Progenitor cell of endocrine pancreas (in vitro differentiated cells): ENCODE measurements around the gene MAP4K4. TPM values are rescaled to one million over a fixed set of nuclear protein-coding genes. Genes with fewer than 3 reads are reported as not detected.

Source experiments
- DNase-seq: peaks from one replicate; pipeline ENCODE4 v3.0.0; 2021; ENCODE audit warnings: low spot score; ENCODE audit not compliant: unreplicated experiment
- H3K27ac Mint-ChIP-seq: 2 replicates; pipeline ENCODE4 v1.8.0; 2021; ENCODE audit warnings: mild to moderate bottlenecking, moderate library complexity, mixed read lengths
- H3K27me3 Mint-ChIP-seq: 2 replicates; pipeline ENCODE4 v1.8.0; 2021; ENCODE audit warnings: mixed read lengths
- H3K36me3 Mint-ChIP-seq: 2 replicates; pipeline ENCODE4 v1.8.0; 2022; ENCODE audit warnings: mixed read lengths; ENCODE audit not compliant: insufficient read depth
- H3K4me1 Mint-ChIP-seq: 2 replicates; pipeline ENCODE4 v1.8.0; 2021; ENCODE audit warnings: low read depth, mixed read lengths
- H3K4me3 Mint-ChIP-seq: 2 replicates; pipeline ENCODE4 v1.8.0; 2021; ENCODE audit warnings: low read depth, mild to moderate bottlenecking, moderate library complexity, mixed read lengths
- H3K9me3 Mint-ChIP-seq: 2 replicates; pipeline ENCODE4 v1.8.0; 2021; ENCODE audit warnings: low read depth, mixed read lengths
- total RNA-seq: library from RNA; stranded (reverse); gene quantifications from 2 replicates; pipeline ENCODE4 v1.2.1, GENCODE V29; 2021
- TF ChIP-seq, protein P1 (sequence below): fragments of 200-600 bp; sonication (generic); IDR thresholded peaks from one replicate; pipeline ENCODE4 v1.5.0; 2021; ENCODE audit warnings: antibody characterized with exemption, mild to moderate bottlenecking; ENCODE audit not compliant: unreplicated experiment

MAP4K4 gene
- total RNA-seq, 1 donor from 2014 or later = 171 TPM

DNA sequence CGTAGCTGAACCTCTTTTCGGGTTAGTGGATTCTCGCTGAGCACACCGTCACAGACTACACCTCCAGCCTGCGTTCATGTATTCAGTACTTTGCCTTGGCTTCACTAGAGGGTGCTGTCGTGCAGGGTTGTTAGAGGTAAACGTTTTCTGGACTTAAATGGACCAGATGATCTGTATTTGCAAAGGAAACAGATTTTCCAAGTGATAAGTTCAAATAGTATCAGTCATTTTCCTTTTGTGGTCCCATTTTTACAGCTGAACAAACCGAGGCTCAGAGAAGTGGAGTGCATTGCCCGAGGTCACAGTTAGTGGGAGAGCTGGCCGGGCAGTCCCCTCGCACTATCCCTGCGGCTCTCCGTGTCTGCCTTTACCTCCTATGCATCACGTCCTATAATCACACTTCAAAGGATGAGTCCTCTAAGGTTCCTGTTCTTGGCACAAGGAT is 125.9 kb downstream of the MAP4K4 start:
- Mint-ChIP-seq H3K27ac (no peak overlapping the region), H3K9me3 (no peaks in the 10 kb centered on the region), H3K36me3 (peaks cover 6% of the 10 kb centered on the region), H3K4me1 (peaks cover 39% of the 10 kb centered on the region), H3K4me3 (no peak overlapping the region), H3K27me3 (no peaks in the 10 kb centered on the region)
- DNase-seq = no peak
- TF ChIP-seq, protein P1, sequence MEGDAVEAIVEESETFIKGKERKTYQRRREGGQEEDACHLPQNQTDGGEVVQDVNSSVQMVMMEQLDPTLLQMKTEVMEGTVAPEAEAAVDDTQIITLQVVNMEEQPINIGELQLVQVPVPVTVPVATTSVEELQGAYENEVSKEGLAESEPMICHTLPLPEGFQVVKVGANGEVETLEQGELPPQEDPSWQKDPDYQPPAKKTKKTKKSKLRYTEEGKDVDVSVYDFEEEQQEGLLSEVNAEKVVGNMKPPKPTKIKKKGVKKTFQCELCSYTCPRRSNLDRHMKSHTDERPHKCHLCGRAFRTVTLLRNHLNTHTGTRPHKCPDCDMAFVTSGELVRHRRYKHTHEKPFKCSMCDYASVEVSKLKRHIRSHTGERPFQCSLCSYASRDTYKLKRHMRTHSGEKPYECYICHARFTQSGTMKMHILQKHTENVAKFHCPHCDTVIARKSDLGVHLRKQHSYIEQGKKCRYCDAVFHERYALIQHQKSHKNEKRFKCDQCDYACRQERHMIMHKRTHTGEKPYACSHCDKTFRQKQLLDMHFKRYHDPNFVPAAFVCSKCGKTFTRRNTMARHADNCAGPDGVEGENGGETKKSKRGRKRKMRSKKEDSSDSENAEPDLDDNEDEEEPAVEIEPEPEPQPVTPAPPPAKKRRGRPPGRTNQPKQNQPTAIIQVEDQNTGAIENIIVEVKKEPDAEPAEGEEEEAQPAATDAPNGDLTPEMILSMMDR = peak; percentile 67

DNA sequence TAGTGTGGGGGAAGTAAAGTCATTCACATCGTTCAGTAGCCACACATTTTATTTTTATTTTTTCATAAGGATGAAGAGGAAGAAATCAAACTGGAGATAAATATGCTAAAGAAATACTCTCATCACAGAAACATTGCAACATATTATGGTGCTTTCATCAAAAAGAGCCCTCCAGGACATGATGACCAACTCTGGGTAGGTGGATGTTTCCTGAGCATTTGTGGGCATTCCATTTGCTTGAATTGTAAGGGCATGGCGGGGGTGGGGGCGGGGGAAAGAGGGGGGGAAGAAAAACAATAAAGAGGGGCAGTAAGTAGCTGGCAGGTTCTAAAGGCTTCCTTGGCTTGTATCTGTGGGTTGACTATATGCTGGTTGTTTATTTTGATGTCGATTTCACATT is 126.4 kb downstream of the MAP4K4 start:
- no peaks in the 10 kb centered on the region for H3K9me3 Mint-ChIP-seq
- peaks cover 6% of the 10 kb centered on the region for H3K36me3 Mint-ChIP-seq
- TF ChIP-seq, protein P1 = no peak
- no peaks in the 10 kb centered on the region for H3K27me3 Mint-ChIP-seq
- DNase-seq = no peak
- H3K4me3 Mint-ChIP-seq = no peak overlapping the region
- no peak overlapping the region for H3K27ac Mint-ChIP-seq
- peaks cover 34% of the 10 kb centered on the region for H3K4me1 Mint-ChIP-seq

DNA sequence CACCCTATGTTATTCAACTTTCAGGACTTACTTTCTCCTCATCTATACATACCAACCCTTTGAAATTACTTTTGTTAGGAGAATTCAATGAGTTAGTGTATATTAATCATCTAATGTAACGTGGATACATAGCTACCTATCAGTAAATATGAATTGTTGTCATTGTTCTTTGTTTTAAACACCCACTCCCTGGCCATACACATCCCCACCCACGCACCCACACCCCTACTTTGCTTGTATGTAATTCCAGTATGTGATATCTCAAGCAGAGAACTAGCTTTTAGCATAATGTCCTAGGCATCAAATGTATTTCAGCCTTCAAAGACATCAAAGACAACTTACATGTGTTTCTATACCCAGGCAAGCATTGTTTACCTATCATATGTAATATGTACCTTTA is 129.2 kb downstream of the MAP4K4 start:
- Mint-ChIP-seq H3K4me1 (peaks cover 21% of the 10 kb centered on the region), H3K36me3 (peaks cover 17% of the 10 kb centered on the region), H3K4me3 (no peak overlapping the region), H3K27ac (peak overlapping the region; percentile 84), H3K9me3 (no peaks in the 10 kb centered on the region), H3K27me3 (no peaks in the 10 kb centered on the region)
- TF ChIP-seq, protein P1 = no peak
- no peak for DNase-seq

DNA sequence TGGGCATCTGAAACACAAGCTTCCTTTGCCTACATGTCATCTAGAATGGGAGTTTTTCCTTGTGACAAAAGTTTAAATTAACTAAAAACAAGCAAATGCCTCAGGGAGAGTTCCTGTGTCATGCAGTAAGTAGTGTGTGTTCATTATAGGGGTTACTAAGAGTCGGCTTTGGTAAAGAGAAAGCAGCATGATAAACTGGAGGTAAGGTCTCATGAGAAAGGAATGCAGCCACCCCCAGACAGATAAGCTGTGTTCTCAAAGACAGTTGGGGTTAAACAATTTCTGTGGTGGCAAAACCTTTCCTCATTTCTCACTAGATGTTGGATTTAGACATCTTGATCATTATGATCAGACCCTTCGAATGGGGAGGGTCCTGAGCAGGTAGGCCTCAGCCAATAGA is 129.7 kb downstream of the MAP4K4 start:
- Mint-ChIP-seq H3K36me3 (peaks cover 17% of the 10 kb centered on the region), H3K4me1 (peaks cover 21% of the 10 kb centered on the region), H3K4me3 (no peak overlapping the region), H3K27ac (peak overlapping the region; percentile 84), H3K9me3 (no peaks in the 10 kb centered on the region), H3K27me3 (no peaks in the 10 kb centered on the region)
- TF ChIP-seq, protein P1 = no peak
- no peak for DNase-seq

DNA sequence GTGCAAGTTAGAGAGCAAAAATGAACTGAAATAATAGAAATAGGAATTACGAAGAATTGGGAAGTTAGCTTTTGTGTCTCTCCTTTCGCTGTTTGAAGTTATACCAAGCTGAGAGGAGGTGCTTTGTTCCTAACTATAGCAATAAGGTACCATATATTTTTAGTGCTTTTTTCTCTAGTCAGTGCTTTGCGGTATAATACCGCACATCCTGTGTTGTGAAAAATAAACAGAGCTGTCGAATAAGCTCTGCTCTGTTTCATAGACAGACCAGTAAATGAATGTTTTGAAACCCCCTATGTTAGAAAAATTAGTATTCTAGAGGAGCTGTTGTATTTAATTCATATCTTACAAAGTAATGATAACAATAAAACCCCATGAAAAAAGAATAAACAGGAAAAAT is 130.8 kb downstream of the MAP4K4 start:
- Mint-ChIP-seq H3K36me3 (peaks cover 17% of the 10 kb centered on the region), H3K27me3 (no peaks in the 10 kb centered on the region), H3K4me1 (peaks cover 21% of the 10 kb centered on the region), H3K9me3 (no peaks in the 10 kb centered on the region), H3K27ac (peak overlapping the region; percentile 32), H3K4me3 (no peak overlapping the region)
- TF ChIP-seq, protein P1 = no peak
- no peak for DNase-seq
